Measurements from ENCODE around the gene TMC3.
"Not testable (repeated sequence)": the region's sequence is repeated elsewhere in the genome, so short reads cannot be mapped to it uniquely, and the experiment has no call there.

TMC3 gene

DNA sequence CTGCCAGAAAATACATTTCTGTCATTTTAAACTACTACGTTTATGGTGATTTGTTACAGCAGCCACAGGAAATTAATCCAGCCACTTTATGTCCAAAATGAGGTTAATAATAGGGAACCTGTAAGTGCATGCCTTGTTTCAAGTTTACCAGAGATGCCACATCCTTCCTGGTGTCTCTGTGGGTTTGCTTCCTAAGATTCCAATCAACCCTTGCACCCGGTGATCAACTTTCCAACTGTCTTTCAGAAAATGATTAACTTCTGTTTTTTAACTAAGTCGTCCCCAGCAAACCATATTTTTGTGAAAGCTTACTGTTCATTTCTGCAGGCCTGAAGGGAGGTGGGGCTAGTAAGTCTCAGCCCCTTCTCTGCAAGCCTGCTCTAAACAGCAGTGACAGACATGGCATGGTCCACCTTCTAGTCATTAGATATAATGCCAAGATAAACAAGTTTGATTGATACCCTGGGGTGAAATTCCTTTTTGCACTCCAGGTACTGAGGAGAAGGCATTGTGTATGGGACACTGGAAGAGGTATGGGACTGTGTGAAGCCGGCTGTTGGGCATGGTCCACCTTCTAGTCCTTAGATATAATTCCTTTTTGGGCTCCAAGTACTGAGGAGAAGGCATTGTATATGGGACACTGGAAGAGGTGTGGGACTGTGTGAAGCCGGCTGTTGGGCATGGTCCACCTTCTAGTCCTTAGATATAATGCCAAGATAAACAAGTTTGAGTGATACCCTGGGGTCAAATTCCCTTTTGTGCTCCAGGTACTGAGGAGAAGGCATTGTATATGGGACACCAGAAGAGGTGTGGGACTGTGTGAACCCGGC lies 11.1 kb upstream of the TMC3 start:
- DNase-seq (ENCODE audit: low spot score), result no peak

DNA sequence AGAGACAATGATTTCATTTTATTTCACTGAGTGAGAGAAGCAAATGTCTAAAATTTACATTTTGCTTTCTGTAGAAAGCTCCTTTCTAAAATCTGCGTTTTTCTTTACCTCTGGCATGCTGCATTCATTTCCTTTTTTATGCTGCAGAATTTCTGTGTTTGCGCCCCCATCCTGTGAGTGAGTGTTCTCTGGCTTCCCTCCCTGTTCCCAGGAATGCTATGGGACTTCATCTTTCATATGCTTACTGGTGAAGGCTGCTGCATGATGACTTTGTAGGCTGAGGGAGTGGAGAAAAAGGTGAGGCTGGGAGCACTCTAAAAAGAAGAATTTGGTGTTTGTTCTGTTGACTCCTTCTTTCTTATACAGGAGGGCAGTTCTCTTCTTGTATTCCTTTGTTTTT lies 7.7 kb upstream of the TMC3 start:
- no peak for DNase-seq (ENCODE audit: low spot score)

DNA sequence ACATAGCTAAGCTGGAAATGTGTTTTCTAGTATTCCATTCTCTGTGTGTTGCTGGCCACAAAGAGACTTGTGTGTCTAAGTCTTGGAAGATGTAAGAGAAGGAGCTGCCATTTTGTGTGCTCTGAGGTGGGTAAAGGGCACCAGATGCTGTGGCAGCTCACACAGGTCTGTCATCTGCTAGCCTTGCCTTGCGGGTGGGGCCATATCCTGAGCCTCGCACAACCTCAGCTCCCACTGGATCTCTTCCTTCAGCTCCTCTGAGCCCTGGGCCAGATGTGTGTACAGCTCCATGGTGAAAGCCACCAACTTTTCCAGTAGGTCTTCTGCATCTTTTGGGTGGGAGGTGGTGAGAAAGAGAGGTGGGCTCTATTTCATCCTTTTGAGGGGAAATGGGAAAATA lies 6.7 kb upstream of the TMC3 start:
- no peak for DNase-seq (ENCODE audit: low spot score)

DNA sequence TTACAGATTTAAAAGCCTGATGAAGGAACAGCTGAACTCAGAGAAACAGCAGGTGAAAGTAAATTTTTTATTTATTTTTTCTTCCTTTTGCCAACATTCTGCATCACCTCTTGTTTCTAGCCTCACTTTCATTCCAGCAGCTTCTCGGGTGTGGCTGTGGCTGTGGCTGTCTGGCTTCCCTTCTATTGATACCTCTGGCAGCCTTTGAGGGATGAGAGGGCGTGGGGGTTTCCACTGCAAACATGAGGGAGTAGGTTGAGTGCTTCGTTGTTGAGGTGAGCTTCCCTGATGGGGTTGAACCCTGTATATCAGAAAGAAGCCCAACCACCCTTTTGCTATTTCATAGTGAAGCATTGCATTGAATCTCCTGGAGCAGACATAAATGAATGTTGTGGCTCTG lies 6.2 kb upstream of the TMC3 start:
- DNase-seq (ENCODE audit: low spot score), result no peak

DNA sequence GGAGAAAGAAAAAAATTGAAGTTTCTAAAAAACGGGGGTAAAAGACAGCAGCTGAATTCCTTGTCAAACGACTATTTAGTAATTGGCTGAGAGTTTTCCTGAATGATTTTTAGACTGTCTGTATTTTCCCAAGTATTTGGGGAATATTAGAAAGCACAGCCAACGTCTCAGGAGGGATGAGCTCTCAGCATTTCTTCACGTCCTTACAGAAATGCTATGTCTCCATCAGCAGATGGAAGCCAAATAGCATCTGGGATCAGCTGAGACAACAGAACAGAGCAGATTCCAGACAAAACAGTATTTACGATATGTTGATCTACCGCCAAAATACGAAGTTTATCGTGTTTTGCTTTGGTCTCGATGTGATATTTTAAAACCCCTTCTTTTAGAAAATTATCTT lies 5.3 kb upstream of the TMC3 start:
- DNase-seq (ENCODE audit: low spot score), result no peak

DNA sequence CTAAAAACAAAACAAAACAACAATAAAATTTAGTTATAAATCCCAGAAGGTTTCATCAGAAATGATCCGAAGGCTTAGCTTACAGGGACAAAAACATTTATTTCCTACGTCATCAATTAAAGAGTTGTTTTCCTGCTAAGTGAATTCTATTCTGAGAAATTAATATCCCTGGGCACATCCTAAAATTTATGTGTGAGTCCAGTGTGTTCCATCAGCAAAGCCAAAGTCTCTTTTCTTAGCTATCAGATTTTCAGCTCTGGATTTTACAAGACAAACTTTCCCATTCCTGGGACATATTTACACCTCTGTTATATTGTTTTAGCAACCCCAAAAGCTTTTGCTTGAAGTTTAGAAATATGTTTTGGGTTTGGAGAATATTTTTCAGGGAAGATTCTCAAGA lies 4.4 kb upstream of the TMC3 start:
- no peak for DNase-seq (ENCODE audit: low spot score)

DNA sequence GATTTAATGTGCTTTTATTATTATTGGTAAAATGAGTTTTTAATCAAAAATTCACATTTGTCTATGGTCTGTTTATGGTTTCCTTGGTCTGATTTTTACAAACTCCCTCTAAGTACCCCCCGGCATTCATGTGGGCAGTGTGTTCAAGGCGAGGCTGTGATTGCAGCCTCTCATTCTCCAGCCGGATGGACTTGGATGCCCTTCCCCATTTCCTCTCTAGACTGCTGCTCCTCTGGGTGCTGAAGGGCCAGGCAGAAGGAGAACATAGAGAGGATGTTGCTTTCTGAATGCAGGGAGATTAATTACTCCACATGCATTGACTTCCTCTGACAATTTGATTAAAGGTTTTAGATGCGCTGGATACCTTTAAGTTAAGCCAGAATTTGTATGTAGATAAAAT lies 3.9 kb upstream of the TMC3 start:
- DNase-seq (ENCODE audit: low spot score), result no peak

DNA sequence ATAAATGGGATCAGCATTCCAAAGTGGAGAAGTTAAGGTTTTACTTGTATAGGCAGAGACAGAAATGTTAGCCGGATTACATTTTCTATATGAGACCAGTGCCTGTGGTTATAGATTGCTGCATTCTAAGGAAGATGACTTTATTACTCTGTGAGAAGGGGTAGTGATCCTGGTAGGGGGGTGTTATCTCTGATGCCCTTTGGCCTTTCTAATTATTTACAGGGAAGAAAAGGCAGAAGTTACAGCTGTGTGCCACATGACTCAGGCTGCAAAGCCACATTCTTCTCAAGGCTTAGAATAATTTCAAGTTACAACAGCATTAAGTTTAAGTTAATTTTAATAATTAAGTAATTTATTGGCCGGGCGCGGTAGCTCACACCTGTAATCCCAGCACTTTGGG lies 2.2 kb upstream of the TMC3 start:
- no peak for DNase-seq (ENCODE audit: low spot score)

DNA sequence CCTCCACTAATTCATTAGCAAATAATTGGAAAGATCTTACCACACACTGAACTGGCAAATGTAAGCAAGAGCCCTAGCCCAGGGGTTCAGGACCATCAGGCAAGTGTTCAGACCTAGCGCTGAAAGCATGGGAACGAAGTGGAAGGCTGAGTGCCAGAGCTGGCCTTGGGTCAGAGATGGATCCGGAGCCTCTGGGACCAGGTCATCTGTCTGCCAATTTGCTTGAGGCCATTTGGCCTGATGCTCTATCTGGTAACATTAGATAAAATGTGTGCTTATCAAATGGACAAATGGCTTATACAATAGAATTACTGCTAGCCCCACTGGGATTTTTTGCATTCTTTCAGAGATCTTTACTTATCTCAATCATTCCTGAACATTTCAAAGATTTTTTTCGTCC lies 1.4 kb upstream of the TMC3 start:
- no peak for DNase-seq (ENCODE audit: low spot score)

DNA sequence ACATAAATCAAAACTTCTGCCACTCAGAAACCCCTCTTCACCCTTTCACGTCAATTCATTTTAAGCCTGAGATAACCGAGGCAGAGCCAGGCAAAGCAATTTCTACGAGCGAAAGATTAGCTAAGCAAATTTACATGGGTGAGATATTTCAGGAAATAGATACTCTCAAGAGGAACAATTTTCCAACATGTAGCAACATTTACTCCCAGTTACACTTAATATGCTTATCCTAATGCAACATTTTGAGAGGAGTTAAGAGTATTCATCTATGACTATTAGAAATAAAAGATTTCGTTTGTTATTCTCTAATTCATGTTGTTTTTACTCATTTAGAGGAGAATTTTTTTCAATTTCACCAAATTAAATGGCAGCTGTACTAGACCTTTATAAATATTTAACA lies 837 bp downstream of the TMC3 start:
- DNase-seq (ENCODE audit: low spot score), result no peak

DNA sequence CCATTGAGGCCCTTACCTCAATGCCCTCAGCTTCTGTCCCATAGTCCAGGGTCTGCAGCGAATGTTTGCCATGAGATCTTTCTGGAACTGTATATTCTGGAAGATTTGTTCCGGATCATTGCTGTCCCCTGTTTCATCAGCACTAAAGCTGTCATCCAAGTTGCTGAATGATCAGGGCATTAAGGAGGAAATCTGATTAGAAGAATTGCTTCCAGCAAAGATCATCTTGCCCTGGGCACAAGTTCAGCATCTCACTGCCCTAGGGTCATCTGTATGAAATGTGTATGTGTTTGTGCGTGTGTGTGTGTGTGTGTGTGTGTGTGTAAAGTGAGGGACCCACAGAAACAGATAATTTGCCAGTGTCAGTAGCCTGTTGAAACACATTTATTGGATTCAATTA lies 1.4 kb downstream of the TMC3 start:
- no peak for DNase-seq (ENCODE audit: low spot score)

DNA sequence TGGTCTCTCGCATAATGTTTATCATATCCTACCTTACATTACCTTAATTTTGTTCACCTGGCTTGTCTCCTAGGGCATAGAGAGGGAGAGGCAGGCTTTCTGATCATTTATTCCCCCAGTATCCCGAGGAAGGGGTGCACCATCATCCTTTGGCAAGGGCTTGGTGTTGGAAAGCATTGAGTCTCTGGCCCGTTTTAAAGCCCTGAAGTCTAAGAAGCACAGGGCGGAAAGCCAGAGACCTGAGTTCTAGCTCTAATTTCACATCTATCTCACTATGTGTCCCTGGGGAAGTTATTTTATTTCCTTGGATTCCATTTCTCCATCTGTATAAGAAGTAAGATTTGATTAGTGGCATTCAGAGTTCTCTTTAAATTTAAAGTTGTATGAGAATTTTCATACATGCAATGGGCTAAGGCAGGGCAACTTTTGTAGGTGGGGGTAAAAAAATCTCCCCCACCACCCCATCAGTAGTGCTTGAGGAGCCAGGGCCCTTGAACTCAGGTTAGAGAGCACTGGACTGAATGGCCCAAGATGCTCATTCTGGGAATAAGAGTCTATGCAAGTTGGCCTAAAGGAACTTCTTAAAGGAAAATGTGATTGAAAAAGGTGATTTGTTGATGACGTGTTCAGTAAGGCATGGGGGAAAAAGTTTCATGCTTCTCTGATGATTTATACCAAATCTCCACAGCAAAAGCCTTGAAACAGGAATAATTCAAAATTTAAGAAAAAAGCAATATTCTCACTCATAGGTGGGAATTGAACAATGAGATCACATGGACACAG lies 10.1 kb downstream of the TMC3 start:
- no peak for DNase-seq (ENCODE audit: low spot score)

DNA sequence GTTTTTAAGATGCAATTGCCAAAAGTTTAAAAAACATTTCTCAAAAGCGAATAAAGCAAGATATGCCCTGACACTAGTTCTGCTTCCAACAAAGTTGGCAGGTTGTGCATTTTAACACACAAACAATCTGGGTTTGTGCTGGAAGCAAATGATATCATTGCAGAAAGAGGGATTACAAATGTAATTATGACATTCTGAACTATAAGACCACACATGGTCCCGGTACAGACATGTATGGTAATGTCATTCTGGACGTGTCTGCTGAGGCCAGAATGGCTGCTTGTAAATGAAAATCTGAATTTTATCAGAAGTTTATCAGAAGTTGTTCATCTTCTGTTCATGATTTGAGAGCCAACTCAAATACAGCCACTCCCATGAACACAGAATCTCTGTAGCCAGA lies 10.7 kb downstream of the TMC3 start:
- DNase-seq (ENCODE audit: low spot score), result no peak

DNA sequence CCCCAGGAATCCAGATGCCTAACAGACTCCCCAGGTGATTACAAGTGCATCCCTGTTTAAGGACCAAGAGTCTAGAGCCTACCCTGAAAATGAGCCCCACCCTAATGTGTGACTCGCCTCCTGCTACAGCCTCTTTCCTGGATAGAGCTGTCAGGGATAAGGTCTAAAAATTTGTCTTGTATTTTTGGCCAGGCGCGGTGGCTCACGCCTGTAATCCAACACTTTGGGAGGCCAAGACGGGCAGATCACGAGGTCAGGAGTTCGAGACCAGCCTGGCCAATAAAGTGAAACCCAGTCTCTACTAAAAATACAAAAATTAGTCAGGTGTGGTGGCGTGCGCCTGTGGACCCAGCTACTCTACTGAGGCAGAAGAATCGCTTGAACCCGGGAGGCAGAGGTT lies 11.2 kb downstream of the TMC3 start:
- peak; percentile 3 for DNase-seq (ENCODE audit: low spot score)

DNA sequence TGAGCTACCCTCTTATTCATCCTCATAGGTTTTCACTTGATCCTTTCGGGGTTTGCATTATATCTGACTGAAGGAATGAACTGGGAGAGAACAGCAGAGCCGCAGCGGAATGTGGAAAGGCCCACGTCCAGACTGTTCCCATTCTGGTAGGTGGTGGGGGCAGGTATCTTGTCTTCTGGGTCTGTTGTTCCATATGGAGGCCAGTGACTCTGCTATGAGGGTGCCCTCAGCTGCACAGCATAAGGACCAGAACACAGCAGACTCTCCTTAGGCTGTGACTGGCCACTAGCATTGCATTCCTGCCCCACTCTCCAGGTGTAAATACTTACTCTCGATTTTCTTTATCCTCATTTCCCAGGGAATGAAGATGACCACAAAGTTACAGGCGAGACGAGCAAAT lies 12.1 kb downstream of the TMC3 start:
- DNase-seq (ENCODE audit: low spot score), result no peak

DNA sequence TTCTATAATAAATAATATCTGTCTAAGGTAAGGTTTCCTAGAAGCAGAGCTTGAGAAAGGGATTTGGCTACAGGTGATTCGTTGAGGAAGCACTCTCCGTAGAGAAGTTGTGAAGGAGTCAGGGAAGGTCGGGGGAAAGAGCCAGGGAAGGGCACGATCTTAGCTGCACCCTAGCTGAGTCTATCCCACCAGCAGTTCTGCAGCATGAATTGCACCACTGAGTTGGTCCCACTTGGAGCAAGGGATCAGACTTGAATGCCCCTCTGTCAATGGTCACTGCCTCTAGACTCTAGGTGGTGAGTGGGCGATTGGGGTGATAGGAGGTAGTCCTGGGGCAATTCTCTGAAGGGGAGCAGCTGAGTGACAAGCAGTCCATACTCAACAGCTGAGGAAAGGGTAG lies 13.5 kb downstream of the TMC3 start:
- no peak for DNase-seq (ENCODE audit: low spot score)

DNA sequence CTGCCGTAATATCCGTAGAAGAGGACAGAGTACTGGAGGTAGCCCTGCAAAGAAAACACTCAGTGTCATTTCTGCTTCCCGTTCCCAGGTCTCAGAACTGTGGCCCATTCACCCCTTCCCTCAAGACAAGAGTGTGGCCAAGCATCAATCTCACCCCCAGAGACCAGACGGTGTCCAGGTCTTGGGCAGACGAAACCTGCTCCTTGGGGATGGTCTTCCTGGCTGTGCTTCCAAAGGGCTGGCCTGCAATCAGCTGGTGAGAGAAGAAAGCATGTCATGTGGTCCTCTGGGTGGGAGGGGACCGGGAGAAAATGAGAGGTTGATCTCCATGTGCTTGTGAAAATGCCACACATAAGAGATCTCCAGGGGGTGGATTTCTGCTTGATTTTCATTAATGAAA lies 15.8 kb downstream of the TMC3 start:
- no peak for DNase-seq (ENCODE audit: low spot score)

DNA sequence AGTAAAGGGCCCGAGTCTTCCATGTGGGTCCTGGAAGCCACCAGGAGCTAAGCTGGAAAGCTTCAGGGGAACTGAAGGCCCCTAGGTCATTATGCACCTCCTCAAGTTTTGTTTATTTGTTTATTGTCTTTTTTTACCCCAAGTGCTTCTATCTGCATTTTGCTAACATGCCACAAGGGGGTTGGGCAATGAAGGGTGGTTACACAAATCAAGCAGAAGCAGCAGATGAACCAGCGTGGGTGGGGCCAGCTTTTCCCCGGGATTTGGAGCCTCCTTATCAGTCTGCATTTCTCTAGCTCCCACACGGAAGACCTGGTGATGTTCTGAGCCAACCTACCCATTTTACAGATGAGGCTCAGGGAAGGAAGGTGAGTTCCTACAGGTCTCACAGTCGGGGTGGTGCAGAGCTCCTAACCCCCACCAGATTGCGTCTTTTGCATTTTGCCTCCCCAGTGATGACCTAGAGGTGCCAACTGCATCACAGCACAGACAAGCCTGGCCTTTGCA lies 16.8 kb downstream of the TMC3 start:
- no peak for DNase-seq (ENCODE audit: low spot score)

DNA sequence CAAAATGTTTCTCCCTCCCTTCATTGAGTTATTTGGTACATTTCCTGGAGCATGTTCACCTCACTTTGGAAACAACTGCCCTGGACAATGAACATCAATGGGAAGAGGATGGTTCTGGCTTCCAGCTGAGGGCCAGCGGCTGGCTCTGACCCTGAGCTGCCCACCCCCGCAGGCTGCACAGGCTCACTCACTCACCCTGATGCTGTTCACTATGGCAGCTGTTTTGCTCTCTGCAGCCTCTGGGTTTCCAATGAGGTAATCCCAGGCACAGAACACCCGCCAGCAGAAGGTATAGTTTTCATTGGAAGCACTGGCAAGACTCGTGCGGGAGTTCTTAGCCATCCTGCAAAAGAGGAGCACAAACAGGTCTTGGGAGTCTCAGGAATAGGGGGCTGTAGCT lies 17.8 kb downstream of the TMC3 start:
- DNase-seq (ENCODE audit: low spot score), result no peak

DNA sequence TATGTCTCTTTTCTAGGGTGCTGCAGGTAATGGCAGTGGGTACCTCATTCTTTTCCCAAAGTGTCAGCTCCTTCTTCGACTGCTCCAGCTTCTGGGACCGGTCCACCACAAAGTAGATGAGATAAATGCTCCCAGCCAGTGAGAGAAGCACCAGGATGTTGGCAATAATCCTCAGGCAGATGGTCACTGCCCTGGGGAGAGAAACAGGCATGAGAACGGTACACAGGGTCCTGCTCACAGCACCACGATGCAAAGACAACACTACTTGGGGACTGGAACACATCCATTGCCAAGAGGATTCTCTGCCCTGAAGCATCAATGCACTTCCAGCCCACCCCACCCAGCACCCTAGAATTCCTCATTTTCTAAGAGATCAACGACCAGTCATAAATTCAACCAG lies 22.4 kb downstream of the TMC3 start:
- no peak for DNase-seq (ENCODE audit: low spot score)

DNA sequence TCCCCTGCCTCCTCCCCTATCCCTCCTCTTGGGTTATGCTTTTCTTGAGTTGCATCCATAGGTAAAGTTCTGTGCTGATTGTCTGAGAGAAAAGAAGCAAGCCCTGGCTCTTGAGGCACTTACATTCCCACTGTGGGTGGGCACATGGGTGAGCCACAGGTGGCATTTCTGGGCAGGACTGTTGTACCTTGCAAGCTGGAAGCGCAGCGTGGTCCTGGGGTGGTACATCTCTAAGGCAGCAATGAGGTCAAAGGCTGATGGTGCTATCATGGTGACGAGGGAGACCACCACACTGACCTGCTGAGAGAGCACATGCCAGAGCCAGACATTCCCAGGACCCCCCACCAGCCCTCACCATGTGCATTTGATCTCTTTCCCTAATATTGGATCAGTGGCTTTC lies 24.7 kb downstream of the TMC3 start:
- no peak for DNase-seq (ENCODE audit: low spot score)

DNA sequence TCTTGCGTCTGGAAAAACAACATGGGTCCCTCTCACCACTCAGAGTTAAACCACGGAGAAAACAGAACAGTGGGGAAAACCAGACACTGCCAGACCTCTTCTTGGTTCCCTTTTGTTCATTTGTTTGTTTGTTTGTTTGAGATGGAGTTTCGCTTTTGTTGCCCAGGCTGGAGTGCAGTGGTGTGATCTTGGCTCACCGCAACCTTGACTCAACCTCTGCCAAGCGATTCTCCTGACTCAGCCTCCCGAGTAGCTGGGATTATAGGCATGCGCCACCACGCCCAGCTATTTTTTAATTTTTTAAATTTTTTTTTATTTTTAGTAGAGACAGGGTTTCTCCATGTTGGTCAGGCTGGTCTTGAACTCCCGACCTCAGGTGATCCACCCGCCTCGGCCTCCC lies 25.3 kb downstream of the TMC3 start:
- DNase-seq (ENCODE audit: low spot score), result not testable (repeated sequence)

DNA sequence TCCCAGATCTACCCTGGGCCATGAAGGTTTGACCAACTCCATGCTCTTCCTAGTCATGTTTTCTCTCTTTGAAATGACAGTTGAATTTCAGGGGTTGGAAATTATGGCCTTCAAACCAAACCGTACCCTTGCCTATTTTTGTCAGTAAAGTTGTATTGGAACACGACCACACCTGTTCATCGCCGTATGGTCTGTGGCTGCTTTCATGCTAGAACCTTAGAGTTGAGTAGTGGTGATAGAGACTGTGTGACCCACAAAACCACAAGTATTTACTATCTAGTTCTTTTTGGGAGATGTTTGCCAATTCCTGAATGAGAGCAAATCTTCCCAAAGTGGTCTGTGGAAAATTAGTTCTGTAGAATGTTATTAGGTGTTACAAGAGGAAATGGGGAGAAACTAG lies 26.1 kb downstream of the TMC3 start:
- no peak for DNase-seq (ENCODE audit: low spot score)

DNA sequence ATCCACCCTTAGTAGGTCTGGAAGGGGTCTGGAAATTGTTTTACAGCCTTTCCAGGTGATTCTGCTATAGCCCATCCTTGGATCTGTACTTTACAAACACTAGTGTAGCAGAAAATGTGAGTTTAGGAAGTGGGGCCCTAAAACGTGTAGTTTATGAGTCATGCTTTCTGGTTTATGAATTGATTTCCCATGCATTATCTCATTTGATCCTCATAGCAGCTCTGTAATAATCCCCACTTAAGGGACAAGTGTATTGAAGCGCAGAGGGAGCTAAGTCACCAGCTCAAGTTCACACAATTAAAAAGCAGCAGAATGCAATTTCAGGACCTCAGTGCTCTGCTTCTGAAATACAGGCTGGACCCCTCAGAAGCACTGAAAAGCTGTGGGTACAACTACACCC lies 27.4 kb downstream of the TMC3 start:
- DNase-seq (ENCODE audit: low spot score), result no peak
